ENCODE results near the gene RBM48. TPM values are rescaled to one million over a fixed set of nuclear protein-coding genes. Genes with fewer than 3 reads are reported as not detected.

RBM48 gene
- 3.6 and 6.0 TPM in 2 replicates for total RNA-seq

DNA sequence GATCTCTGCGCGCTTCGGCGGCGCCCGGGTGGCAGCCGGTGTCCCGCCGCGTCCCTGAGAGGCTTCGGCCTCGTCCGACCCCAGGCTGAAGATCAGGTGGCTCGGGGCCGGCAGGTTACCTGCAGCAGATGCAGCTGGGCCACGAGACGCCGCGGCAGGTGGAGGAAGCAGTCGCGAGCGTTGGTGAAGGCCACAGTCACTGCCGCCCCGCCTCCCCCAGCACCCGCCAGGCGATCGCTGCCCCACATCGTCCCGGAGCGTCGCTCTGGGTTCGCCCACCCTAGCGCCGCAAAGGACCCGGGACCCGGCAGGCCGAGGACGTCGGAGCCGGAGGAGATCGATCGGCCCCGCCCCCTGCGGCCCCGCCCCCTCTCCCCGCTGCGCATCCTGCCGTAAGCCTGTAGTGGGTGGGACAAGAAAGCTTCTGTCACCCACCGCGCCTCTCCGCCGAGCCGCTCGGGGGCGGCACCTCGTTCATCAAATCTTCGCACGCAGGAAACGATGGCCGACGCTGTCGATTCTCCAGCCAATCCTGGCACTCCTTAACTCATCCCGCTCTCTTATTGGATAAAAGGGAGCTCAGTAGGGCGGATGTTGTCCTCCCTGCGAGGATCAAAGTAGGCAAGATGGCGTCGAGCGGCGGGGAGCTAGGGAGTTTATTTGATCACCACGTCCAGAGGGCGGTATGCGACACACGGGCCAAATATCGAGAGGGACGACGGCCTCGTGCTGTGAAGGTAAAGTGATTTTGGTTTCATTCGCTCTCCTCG is at the start of gene RBM48, which contains the start of gene PEX1:
TSS of gene RBM48 (plus strand) at position 608 of the 770 bp plus-strand sequence. CDS start at position 627, 19 bp downstream.
TSS of gene PEX1 (minus strand) at position 333 of the 770 bp plus-strand sequence. CDS start at position 248, 85 bp downstream.

Other genes starting within 250 kb of the RBM48 start
- 10.5 and 13.6 TPM in 2 replicates for gene GATAD1, start 81.3 kb upstream of the RBM48 start, total RNA-seq
- gene ERVW-1, start 50.8 kb upstream of the RBM48 start, total RNA-seq, result not detected in 2 replicates
- gene PEX1, start 275 bp upstream of the RBM48 start, total RNA-seq, result 12.2 and 12.7 TPM in 2 replicates
- 7.6 and 9.7 TPM in 2 replicates for gene FAM133B, start 61.6 kb downstream of the RBM48 start, total RNA-seq

All from hair follicular keratinocyte (primary cell).